HG02870 (cell line): ENCODE measurements around the gene OR51B5.
"Not testable (repeated sequence)": the region's sequence is repeated elsewhere in the genome, so short reads cannot be mapped to it uniquely, and the experiment has no call there.

Experiments used
- ATAC-seq: cut with Tn5 transposase; IDR thresholded peaks from one replicate; pipeline ENCODE4 v1.9.1; 2021; ENCODE audit warnings: mild to moderate bottlenecking, moderate library complexity; ENCODE audit not compliant: unreplicated experiment

Gene OR51B5, protein sequence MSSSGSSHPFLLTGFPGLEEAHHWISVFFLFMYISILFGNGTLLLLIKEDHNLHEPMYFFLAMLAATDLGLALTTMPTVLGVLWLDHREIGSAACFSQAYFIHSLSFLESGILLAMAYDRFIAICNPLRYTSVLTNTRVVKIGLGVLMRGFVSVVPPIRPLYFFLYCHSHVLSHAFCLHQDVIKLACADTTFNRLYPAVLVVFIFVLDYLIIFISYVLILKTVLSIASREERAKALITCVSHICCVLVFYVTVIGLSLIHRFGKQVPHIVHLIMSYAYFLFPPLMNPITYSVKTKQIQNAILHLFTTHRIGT

DNA sequence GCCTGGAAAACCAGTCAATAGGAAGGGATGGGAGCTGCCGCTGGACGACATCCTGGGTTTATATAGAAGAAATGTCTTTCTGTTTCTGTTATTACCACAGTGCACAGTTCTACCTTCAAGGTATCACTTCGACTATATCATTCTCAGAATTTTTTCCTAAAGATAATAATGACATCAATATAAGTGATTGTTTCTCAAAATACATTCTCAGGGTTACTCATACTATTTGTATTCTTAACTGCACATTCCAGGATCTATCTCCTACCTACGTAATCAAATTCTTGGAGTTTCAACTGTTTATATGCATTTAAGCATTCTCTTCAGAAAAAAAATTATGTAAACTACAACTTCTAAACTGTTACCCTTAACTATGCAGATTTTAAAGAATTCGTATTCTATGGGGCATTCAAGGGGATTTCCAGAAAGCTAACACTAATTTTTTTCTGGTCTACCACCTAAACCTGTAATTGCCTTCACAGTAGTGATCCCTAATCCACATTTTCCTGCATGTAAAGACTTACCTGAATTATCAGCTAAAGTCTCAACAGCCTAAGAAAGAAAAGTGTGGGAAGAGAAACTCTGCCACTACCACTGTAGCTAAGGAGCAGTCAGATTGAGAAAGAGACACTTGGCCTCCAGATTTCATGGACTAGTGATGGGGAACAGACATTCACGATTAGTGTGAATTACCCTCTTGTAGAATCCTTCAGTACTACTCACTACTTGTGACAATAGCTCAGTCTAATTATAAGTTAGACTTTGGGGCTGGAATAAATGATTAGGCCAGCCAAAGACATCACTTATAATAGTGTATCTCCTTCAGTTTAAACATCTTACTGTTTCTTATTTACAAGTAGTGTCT, at the start of gene OR51B5:
OR51B5 (minus strand) TSS at position 51 of the 862 bp plus-strand sequence; CDS start at position 51, 0 bp downstream.
- ATAC-seq: no peak

DNA sequence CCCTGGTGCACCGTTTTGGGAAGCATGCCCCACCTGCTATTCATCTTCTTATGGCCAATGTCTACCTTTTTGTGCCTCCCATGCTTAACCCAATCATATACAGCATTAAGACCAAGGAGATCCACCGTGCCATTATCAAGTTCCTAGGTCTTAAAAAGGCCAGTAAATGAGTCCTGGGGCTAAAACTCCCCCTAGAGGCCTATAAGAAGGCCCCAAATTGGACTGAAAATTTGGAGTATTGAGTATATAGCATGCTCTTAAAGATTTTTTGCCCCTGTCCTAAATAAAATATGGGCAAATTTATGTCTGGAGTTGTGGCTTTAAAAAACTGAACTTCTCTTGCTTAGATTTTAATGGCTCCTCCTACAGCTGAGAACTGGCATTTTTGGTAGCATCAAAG, 46.9 kb upstream of the OR51B5 start:
- ATAC-seq: no peak

DNA sequence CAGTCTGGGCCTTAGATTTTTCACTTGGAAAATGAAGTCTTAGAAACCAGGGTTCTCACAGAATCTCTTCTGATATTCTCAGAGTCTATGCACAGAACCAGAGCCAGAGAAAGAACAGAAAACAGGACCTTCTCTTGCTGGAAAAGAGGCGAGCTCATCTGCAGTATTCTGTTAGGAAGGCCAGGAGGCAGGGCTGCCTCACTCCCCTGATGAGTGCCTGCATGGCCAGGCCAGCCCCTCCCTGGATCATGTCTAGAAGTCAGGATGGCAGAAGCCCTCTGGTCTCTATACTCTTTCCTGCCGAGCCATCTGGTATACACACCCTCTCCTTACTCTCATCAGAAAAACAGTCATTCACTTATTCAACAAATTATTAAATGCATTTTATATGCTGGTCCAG, 41.0 kb upstream of the OR51B5 start:
- ATAC-seq: no peak

DNA sequence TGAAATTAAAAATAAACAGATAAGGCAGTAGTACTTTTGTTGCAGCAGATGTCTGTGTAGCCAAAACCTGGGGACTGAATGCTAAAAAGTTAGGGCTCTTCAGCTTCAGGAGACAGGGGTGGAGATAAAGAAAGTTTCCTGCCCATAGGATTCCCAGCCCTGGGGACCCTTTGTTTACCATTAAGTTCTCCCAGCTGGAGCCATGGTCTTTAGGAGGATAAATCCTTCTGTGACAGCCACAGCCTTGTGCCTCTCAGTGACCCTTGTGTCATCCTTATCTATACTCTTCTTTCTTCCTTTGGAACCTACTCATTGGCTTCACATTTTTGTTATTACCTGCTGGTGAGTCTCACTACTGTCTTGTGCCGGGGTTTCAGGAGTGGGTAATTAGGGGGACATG, 40.3 kb upstream of the OR51B5 start, which contains the start of gene OR51M1:
OR51M1 (plus strand) TSS at position 237 of the 400 bp plus-strand sequence. CDS start 5,587 bp downstream, outside the sequence.
- ATAC-seq: no peak

DNA sequence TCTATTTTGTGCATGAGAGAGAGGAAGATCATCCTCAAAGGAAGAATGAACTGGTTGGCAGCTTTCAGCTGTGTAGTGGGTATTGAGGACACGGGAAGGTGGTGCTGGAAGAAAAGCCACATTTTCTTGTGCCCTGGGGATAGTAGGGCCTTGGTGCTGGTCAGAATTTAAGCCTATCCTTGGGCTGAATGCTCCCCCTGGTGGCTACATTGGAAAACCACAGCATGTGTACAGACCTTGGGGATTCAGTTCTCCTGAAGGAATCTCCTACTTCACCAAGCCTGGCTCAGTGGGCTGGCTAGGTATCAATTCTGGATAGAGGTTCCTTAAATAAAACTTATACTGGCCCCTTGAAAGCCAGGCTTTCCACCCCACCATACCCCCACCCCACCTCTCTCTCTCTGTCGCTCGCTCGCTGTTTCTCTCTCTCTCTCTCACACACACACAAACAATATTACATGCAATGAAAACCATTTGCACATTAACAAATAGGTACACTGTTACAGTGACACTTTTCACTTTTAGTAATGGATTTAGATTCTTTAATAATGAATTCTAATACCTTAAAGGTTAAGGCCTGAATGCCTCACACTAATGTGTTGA, 37.5 kb upstream of the OR51B5 start:
- peak; percentile 90 for ATAC-seq

DNA sequence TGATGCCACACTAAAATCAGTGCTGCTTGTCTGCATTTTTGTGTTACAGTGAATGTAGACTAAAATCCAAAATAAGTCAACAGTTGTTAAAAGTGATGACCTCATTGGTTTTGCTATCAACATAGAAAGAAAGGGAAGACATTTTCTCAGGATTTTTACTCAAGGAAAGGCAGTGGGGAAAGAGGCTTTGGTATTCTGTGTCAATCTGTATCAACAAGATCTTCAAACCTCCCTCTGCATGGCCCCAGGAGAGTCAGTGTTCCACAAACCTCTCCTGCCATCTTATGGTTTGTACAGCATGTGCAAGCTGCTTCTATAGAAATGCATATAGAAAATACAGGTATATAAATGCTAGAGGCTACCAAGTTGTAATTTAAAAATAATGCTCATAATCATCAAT, 26.5 kb upstream of the OR51B5 start:
- no peak for ATAC-seq

DNA sequence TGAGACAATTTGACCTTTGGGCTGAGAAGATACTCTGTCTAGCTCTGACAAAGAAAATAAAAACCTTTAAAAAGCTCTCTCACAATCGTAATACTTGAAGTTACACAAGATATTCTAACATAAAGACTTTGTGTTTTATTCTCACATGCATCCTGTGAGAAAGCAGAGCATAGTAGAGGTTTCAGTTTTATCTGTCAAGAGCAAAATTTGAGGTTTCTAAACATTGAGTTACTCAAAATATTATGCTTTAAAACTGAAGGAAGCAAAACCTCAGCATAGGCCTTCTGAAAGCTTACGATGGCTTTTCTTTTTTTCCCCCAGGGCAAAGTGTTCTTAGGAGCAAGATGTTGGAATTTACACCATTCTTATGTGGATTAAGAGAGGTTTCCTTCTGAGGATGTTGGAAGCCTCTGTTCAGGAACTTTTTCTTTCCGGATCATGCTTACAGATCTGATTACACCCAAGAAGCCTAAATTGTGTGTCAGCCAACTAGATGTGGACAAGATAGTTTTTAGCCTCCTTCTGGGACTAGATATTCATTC, 25.2 kb upstream of the OR51B5 start:
- ATAC-seq: no peak

DNA sequence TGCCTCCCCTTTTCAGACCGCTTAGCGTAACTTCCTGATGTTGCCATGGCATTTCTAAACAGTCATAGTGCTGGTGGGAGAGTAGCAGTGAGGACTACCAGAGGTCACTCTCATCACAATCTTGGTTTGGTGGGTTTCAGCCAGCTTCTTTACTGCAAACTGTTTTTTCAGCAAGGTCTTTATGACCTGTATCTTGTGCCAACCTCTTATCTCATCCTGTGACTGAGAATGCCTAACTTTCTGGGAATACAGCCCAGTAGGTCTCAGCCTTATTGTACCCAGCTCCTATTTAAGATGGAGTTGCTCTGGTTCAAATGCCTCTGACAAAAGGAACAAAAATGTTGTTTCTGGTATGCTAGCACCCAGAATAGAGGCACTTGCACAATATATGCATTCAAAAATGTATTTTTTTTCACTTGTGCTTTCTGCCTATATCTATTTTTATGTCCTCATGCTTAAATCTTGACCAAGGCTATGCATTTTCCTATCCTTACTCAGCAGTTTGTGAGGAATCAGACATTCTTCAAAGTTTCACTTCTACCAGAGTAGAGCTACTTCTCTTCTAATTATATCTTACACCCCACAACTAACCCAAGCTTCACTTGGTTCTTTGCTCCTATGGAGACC, 24.2 kb upstream of the OR51B5 start:
- no peak for ATAC-seq

DNA sequence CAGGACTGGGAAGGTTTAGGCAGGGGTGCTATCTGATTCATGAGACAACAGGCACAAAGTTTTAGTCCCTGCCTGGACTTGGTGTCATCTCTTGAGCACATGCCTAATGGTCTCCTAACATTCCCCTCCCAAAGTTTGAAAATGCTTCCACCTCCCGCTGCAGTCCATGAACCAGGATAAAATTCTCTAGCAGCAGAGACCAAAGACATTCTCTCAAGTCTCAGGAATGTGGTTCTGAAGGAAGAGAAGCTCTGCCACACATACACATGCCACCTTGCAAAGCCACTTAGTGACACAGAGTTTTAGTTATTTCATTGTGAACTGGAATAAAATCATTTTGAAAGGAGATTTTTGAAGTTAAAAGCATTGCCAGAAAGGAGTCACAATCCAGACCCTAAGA, 23.5 kb upstream of the OR51B5 start:
- ATAC-seq: no peak

DNA sequence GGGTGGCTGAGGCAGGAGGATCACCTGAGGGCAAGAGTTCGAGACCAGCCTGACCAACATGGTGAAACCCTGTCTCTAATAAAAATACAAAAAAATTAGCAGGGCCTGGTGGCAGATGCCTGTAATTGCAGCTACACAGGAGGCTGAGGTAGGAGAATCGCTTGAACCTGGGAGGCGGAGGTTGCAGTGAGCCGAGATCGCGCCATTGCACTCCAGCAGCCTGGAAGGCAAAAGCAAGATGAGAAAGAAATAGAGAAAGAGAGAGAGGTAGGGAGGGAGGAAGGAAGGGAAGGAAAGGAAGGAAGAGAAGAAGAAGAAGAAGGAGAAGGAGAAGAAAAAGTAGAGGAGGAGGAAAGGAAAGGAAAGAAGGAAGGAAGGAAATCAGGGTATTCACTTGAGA, 23.0 kb upstream of the OR51B5 start:
- not testable (repeated sequence) for ATAC-seq

DNA sequence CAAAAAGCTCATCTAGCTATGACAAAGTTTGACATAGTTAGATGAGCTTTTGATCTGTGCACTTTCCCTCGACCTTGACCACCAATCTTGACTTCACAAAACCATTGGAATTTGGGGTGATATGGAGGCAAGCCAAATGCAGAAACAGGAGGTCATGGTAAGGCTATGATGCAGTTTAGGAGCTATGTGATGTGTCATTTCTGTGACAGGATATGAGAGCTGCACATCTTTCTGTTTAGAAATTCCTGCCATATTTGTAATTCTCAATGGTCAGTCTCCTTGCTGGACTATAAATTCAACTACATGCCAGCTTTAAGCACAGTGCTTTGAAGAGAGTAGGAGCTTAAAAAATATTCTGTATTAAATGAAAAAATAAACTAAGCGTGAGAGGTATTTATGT, 20.9 kb upstream of the OR51B5 start:
- no peak for ATAC-seq

DNA sequence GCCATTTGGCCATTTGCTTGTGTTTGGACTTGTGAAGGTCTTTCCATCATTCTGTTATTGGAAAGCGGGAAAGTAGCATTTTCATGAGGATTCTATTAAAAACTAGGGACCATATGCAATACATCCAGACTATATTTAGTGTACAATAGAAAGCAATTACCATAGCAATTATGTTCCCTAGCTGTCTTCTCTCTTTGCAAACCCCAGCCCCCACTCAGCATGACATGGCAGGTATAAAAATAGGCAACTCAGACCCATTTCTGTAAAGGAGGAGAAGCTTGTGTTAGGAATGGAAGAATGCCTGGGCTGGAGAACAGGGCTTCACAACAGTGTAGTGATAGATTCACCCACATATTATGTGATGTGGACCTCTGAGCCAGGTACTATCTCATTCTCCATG, 20.4 kb upstream of the OR51B5 start:
- ATAC-seq: no peak

DNA sequence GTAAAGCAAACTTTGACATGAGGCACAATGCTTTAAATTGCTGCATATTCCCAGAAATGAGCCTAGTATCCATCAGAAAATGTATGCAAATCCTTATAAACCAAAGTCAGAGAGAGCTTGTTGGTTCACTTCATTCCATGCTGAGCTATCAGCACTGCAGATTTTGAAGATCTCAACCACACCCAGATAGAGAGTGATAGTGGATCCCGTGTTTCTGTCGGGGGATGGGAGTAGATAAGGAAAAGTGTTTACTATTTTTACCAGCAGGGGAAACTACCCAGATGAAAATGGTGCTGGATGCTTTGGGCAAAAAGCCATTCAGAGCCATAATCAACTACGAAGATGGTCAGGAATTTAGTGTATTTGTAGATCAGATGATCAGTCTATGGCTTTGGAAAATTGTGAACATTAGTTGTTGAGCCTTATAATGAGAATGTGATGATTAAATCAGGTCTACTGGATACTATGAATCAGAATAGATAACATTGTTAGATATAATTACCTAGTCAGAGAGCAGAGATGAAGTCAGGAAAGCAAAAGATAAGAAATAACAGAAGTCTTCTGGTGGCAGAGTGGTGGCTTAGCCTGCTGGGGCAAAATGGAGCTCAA, 18.8 kb upstream of the OR51B5 start:
- ATAC-seq: no peak

DNA sequence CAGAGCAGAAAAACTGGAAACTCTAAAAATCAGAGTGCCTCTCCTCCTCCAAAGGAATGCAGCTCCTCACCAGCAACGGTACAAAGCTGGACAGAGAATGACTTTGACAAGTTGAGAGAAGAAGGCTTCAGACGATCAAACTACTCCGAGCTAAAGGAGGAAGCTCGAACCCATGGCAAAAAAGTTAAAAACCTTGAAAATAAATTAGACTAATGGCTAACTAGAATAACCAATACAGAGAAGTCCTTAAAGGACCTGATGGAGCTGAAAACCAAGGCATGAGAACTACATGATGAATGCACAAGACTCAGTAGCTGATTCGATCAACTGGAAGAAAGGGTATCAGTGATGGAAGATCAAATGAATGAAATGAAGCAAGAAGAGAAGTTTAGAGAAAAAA, 12.7 kb upstream of the OR51B5 start:
- ATAC-seq: not testable (repeated sequence)

DNA sequence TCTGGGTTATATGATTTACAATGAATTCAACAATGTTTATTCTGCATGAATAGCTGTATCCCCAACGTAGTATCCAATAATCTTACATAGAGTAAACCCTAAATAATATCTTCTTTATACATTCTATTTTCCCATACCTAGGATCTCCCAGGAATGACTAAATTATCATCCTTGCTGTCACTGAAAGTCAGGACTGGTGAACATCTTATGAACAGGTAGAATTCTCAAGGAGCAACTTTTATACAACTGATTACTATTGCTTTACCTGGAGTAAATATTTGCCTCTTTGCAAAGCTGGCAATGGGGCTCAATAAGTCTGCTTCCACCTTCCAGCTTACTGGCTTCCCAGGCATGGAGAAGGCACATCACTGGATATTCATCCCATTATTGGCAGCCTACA, 7.9 kb upstream of the OR51B5 start, which contains the start of gene OR51B6:
OR51B6 (plus strand) TSS at position 301 of the 400 bp plus-strand sequence; CDS start at position 301, 0 bp downstream.
- no peak for ATAC-seq

DNA sequence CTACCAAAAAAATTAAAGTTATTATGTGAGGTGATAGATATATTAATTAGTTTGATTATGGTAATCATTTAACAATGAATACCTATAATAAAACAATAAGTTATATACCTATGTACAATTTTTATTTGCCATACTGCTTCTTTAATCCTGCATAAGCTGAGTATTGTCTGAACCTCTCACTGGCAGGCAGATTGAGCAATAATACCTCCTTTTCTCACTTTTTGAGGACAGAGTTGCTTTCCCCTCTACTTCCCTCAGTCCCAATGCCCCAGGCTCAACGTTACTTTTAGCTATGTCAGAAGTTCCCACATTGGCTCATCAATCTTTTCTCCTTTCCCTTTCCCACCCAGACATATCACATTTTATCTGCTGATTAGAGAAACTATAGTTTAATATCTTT, 6.2 kb upstream of the OR51B5 start:
- ATAC-seq: no peak

DNA sequence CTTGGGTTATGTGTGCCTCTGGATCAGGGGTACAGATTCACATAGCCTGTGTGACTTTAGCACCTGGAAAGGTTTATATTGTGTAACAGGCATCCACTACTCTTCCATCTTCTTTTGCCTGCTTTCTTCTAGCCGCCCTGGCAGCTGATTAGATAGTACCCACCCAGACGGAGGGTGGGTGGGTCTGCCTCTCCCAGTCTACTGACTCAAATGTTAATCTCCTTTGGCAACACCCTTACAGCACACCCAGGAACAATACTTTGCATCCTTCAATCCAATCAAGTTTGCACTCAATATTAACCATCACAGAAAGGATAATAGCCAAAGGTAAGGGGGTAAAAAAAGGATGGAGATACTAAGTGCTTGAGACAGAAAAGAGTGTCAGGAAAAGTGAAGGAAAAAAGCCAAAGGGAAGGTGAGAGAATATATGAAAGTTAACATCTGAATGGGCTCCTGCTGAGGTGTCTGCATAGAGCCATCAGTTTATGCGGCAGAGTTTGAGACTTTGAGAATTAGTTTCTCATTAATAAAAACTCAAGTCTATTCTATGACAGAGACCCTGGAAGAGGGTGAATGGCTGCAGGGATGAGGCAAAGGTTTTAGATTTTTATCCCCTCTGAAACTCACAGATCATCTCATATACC, 5.3 kb upstream of the OR51B5 start:
- no peak for ATAC-seq

DNA sequence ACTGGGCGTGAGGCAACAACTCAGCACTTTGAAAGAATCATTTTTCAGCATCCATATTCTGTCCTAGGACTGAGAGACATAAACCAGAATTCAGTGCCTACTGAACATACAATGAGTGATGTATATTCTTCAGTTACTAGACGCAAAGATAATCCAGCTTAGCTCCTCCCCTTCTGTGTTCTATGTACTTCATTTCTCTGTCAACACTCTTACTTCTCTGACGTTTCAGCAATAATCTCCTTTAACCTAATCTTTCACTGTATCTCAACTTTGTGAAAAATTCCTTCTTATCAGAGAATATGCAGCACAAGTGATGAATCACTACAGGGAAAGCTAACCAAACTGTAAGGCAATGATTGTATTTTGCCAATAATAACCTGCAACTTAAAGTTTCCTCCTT, 2.5 kb upstream of the OR51B5 start:
- ATAC-seq: no peak

DNA sequence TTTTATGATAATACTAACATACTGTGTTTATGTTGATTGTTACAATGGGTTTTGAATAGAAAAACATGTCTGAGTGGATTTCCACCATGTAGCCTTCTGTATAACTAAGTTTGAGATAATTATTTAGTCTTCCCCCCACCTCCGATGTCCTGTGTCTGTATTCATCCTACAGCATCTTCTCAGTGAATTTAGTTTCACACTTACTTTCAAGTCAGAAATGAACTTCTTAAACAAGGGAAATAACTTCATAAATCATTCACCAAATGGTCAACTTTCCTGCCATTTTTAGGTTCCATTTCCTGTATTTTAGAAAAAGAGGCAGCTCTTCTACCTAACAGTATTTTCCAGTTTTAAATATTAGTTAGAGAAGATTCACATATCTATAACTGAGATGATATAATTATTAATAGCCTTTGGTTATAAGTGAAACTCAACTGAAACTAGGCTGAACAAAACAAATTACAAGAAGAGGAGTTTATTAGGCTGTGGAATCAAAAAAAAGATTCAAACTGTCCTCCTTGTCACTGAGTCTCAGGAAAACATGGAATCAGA, 3.5 kb downstream of the OR51B5 start:
- ATAC-seq: no peak

DNA sequence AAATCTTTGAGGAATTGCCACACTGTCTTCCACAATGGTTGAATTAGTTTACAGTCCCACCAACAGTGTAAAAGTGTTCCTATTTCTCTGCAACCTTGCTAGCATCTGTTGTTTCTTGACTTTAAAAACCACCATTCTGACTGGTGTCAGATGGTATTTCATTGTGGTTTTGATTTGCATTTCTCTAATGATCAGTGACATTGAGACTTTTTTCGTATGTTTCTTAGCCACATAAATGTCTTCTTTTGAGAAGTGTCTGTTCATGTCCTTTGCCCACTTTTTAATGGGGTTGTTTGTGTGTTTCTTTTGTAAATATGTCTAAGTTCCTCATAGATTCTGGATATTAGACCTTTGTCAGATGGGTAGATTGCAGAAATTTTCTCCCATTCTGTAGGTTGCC, 6.1 kb downstream of the OR51B5 start:
- ATAC-seq: not testable (repeated sequence)
